Activated CD4-positive, alpha-beta T cell treated with anti-CD3 and anti-CD28 coated beads, Interleukin-2, amount 50 U/mL, for 24 hours (primary cell): ENCODE data around the gene RARS2.
"Not testable (repeated sequence)": the region's sequence is repeated elsewhere in the genome, so short reads cannot be mapped to it uniquely, and the experiment has no call there.

Experiments
- DNase-seq, 2 donors: peaks; one replicate each; pipeline ENCODE4 v3.0.0-alpha.2; 2020; ENCODE audit warnings: low read depth in 1 of 2, low spot score in 1 of 2

RARS2 gene

DNA sequence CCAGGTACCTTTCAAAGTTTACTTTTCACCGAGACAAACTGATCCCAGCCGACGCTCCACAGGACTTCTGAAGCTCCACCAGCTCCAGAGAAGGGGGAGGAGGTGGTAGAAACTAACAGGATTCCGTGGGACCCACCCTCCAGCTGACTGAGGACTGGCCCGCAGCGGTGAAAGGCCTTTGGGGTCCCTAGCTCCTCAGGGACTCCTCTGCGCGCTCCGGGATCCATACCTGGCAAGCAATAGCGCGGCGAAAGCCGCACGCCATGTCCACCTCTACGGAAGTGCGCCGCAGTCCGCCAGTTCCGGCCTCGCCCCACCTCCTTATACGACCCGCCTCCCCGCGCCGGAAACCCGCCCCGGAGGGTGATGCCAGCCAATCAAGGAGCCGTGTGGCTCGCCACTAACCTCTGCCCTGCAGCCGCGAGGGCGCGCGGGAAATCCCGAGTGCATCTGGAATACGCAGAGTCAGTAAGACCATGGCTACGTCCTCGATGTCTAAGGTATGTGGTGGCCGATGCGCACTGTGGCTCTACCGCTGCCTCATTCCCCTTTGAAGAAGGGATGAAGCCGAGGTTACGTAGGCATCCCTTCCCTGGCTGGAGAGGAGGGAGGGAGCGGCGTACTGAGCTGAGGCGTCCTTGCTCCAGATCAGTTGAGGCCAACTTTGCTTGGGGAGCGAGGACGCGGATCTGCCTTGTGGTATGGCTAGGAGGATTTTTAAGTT is at the start of gene RARS2, which contains the start of gene ORC3:
RARS2 (minus strand) TSS at position 295 of the 724 bp plus-strand sequence; CDS start at position 265, 30 bp downstream.
ORC3 (plus strand) TSS at position 443 of the 724 bp plus-strand sequence; CDS start at position 477, 34 bp downstream.
- peak; percentile 84 to 93 for DNase-seq

DNA sequence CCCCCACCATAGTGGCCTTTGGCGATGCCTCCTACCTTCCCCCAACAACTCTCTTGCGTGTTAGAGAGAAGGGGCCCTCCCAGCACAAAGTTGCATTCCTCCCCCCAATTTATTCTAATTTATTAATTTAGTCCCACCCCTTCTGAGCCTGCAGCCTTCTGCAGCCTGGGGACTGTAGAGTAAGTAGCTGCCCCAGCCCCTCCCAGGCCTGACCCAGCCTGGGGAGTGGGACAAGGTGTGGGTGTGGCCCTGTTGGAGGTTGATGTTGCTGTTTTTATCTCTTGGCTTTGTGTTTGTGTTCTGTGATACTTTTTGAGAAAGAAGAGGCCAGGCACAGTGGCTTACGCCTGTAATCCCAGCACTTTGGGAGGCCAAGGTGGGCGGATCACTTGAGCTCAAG is 49.6 kb upstream of the RARS2 start:
- DNase-seq = no peak

DNA sequence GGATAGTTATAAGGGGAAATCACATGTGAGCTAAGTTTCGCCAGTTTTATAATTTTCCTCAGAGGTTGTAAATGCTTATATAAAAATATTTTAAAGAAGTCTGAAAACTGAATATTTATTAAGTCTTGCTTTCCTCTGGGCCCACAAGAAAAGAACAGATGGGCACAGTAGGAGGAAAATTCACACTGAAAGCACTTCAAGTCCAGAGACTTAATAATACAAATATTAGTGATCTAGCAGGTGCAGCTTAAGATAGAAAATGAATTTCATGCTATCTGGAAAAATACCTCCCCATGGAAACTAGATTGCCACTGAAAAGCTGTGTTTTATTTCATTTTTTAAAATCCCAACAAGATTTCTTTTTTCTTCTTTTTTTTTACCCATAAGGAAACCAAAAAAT is 47.3 kb upstream of the RARS2 start:
- DNase-seq = no peak

DNA sequence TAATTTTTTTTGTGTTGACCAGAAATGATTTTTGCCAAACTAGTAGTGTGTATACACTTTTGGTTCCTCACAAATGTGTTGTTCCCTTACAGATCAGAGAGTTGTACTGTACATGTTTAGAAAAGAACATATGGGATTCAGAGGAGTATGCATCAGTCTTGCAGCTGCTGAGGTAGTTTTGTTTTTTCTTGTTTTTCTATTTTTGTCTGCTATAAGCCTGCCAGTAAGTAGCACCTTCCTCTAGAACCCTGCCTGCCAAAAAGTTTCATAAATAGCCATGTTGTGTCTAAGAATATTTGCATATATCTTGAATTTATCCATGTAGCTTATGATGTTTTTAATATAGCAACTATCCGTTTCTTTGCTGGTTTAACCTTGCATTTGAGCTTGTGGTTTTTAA is 46.5 kb upstream of the RARS2 start:
- no peak for DNase-seq

DNA sequence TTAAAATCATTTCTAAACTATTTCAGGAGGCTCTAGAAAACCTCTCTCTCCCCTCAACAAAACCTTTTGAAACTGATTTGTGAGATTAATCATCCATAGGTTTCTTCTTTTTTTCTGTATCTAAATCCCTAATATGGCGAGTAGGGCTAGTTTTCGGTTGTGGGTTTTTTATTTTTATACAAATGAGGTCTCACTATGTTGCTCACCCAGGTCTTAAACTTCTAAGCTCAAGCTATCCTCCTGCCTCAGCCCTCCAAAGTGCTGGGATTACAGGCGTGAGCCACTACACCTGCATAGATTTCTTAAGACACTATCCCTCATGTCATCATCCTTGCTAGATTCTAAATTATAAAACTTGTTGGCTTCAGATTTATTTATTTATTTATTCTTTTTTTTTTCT is 44.1 kb upstream of the RARS2 start:
- no peak for DNase-seq

- no peak for DNase-seq
Observed at GRCh38 chr6:87630746-87631145, 41.0 kb upstream of the RARS2 start.

- no peak for DNase-seq
Observed at GRCh38 chr6:87628881-87629280, 39.1 kb upstream of the RARS2 start.

DNA sequence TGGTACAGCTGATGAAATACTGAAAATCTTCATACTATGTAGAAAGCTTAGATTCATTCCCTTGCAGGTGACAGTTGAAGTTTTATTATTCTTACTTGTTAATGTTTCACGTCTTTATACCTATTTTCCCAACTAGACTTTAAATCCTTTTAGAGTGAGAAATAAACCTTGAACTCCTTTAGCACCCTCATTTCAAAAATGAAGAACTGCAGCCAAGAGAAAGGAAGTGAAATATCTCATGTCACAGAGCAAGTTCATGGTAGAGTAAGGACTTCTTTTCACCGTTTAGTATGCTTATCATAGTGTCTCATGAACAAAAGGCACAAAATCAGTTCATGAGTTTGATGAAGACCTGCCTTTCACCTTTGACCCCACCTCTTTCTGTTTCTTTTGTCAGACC is 38.6 kb upstream of the RARS2 start:
- no peak for DNase-seq

- no peak for DNase-seq
Observed at GRCh38 chr6:87623248-87623647, 33.5 kb upstream of the RARS2 start.

- no peak for DNase-seq
Observed at GRCh38 chr6:87618531-87618930, 28.7 kb upstream of the RARS2 start.

GRCh38 chr6:87617405-87617804 is 27.6 kb upstream of the RARS2 start:
- DNase-seq = no peak

GRCh38 chr6:87613018-87613417 is 23.2 kb upstream of the RARS2 start:
- DNase-seq = not testable (repeated sequence)

DNA sequence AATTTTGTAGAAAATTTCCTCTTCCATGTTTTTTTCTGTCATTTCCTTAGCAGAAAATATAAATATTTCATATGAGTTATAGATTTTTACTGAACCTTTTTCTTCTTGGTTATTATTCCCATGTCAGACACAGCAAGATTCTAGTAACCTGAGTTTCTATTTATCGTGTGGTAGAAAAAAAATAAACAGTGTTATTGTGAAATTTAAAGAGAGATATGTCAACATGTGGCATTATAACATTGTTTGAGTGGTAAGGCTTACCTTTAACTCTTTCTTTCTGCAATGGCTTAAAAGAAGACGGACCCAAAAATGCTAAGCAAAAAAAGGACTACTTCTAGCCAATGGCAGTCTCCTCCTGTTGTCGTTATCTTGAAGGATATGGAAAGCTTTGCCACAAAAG is 19.0 kb upstream of the RARS2 start:
- DNase-seq = no peak

GRCh38 chr6:87606199-87606598 is 16.4 kb upstream of the RARS2 start:
- no peak for DNase-seq

- DNase-seq = no peak
Observed at GRCh38 chr6:87600576-87600975, 10.8 kb upstream of the RARS2 start.

GRCh38 chr6:87590990-87591389 is 1.2 kb upstream of the RARS2 start:
- no peak for DNase-seq

DNA sequence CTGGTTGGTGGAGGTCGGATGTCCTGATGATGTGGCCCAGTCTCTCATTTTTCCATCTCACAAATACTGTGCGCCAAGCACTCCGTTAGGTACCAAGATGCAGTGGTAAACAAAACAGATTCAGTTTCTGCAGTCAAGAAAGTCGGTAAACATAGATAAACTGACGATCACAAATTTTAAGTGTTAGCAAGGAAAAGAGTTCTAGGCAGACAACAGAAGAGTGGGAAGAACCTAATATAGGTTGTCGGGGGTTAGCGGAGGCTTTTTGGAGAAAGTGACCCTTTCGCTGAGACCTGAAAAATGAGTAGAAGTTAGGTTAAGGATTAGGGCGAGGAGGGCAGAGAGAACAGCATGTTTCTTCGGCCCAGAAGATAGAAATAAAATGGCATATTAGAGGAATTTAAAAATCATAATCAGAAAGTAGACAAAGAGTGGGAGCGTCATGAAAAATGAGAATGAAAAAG is 662 bp upstream of the RARS2 start:
- DNase-seq = no peak

DNA sequence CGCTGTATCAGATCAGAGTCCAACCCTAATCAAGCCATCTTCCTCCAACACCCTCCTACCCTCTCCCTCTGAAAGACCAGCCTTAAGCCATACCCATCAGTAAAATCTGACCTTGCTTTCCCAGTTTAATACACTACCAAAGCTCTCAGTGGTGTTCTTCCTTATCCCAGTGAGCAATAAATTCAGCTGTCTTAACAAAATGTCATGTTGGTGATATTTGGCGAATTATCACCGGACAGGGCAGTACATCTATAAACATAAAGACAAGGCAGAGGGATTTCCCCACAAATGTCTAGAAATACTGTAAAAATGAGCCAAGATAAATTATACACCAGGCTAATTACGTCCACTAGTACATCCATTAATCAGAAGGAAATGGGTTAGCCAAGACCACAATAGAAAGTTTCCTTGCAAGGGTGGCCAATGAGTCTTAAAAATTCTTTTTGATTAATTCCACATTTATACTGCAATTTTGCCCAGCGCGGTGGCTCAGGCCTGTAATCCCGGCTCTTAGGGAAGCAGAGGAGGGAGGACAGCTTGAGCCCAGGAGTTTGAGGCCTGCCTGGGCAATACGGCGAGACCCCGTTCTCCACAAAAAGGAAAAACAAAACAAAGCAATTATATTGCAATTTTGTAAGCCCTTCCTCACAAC is 905 bp downstream of the RARS2 start:
- DNase-seq = no peak

DNA sequence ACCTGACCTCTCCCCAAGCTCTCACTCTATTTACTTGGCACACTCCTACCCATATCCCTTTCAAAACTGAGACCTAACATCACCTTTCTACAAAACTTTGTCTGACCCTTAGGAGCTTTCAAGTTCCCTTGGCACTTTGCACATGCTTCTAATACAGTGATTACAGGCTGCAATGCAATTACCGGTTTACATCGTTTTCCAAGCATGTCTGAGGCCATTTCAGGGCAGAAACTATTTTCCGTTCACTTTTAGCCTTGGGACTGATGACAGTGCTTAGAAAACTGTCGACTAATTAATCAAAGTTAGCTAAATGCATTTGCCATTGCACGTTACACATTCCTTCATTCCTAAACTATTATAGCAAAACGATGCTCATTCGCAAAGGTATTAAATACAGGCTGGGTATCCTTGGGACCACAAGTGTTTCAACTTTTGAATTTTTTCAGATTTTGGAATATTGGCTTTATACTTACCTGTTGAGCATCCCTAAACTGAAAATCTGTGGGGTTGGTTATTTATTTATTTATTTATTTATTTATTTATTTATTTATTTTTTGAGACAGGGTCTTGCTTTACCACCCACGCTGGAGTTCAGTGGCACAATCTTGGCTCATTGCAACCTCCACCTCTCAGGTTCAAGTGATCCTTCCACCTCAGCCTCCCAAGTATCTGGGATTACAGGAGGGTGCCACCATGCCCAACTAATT is 3.3 kb downstream of the RARS2 start:
- DNase-seq = no peak

- no peak for DNase-seq
Observed at GRCh38 chr6:87583822-87584221, 6.0 kb downstream of the RARS2 start.

- DNase-seq = no peak
Observed at GRCh38 chr6:87575423-87575822, 14.4 kb downstream of the RARS2 start.

GRCh38 chr6:87574237-87574804 is 15.5 kb downstream of the RARS2 start:
- no peak for DNase-seq
